Myocyte (in vitro differentiated cells): ENCODE results near the gene ADGRD2. TPM values are rescaled to one million over a fixed set of nuclear protein-coding genes. Genes with fewer than 3 reads are reported as not detected.
A peak's percentile ranks its signal among the peaks of the same experiment; 100 is the strongest.

Source experiments
- DNase-seq: peaks from one replicate; pipeline ENCODE4 v3.0.0-alpha.2; 2012; ENCODE audit warnings: low read depth
- total RNA-seq: library from RNA; depleted of rRNA; stranded (reverse); fragments of >200 nt; gene quantifications from 2 replicates; pipeline ENCODE4 v1.2.3, GENCODE V29; 2014

The ADGRD2 gene
- total RNA-seq, 1 donor from 2014 or later = not detected

- DNase-seq = no peak
Observed at GRCh38 chr9:124456341-124457078, 6.3 kb downstream of the ADGRD2 start.

GRCh38 chr9:124457079-124457886, 7.0 kb downstream of the ADGRD2 start:
- no peak for DNase-seq

- no peak for DNase-seq
Observed at GRCh38 chr9:124457887-124458431, 7.7 kb downstream of the ADGRD2 start.

- no peak for DNase-seq
Observed at GRCh38 chr9:124458441-124458840, 8.2 kb downstream of the ADGRD2 start.

GRCh38 chr9:124462739-124463138, 12.5 kb downstream of the ADGRD2 start:
- no peak for DNase-seq

- no peak for DNase-seq
Observed at GRCh38 chr9:124465736-124466135, 15.5 kb downstream of the ADGRD2 start.

- no peak for DNase-seq
Observed at GRCh38 chr9:124467410-124468060, 17.3 kb downstream of the ADGRD2 start.

GRCh38 chr9:124468061-124468740, 17.9 kb downstream of the ADGRD2 start:
- no peak for DNase-seq

GRCh38 chr9:124469011-124469832, 19.0 kb downstream of the ADGRD2 start:
- DNase-seq = no peak

GRCh38 chr9:124470306-124470705, 20.1 kb downstream of the ADGRD2 start:
- DNase-seq = no peak

- DNase-seq = no peak
Observed at GRCh38 chr9:124470726-124471125, 20.5 kb downstream of the ADGRD2 start.

- DNase-seq = no peak
Observed at GRCh38 chr9:124471761-124472160, 21.5 kb downstream of the ADGRD2 start.

GRCh38 chr9:124472770-124473169, 22.5 kb downstream of the ADGRD2 start:
- DNase-seq = no peak

GRCh38 chr9:124473310-124473709, 23.1 kb downstream of the ADGRD2 start:
- peak; percentile 33 for DNase-seq

- no peak for DNase-seq
Observed at GRCh38 chr9:124474151-124474550, 23.9 kb downstream of the ADGRD2 start.

GRCh38 chr9:124475158-124475867, 25.1 kb downstream of the ADGRD2 start:
- no peak for DNase-seq

- no peak for DNase-seq
Observed at GRCh38 chr9:124475868-124476690, 25.8 kb downstream of the ADGRD2 start.

GRCh38 chr9:124477211-124477647, 27.0 kb downstream of the ADGRD2 start:
- no peak for DNase-seq
